Central memory CD8-positive, alpha-beta T cell (primary cell): Measurements from ENCODE around the gene SCGB1C2.

Experiments
- ATAC-seq: fragments of 150-1000 bp; cut with Tn5 transposase; replicated peaks from 2 replicates; pipeline ENCODE4 v1.10.0; 2022; ENCODE audit warnings: mild to moderate bottlenecking, moderate FRiP score, moderate number of reproducible peaks; ENCODE audit not compliant: poor library complexity, severe bottlenecking; ENCODE audit errors: extremely low read depth
- DNase-seq, 2 donors: peaks; one replicate each; pipeline ENCODE4 v3.0.0; 2021; ENCODE audit warnings: low spot score in 2 of 2
- H3K27ac Mint-ChIP-seq: one replicate; pipeline ENCODE4 v1.8.0; 2022; ENCODE audit warnings: low read depth, mild to moderate bottlenecking, moderate library complexity, mixed read lengths
- H3K27me3 Mint-ChIP-seq: one replicate; pipeline ENCODE4 v1.8.0; 2022; ENCODE audit warnings: mixed read lengths
- H3K36me3 Mint-ChIP-seq: one replicate; pipeline ENCODE4 v1.8.0; 2022; ENCODE audit warnings: mild to moderate bottlenecking, moderate library complexity, mixed read lengths; ENCODE audit not compliant: insufficient read depth
- H3K4me1 Mint-ChIP-seq: one replicate; pipeline ENCODE4 v1.8.0; 2022; ENCODE audit warnings: mixed read lengths
- H3K4me3 Mint-ChIP-seq: one replicate; pipeline ENCODE4 v1.8.0; 2022; ENCODE audit warnings: mild to moderate bottlenecking, moderate library complexity, mixed read lengths
- H3K9me3 Mint-ChIP-seq: one replicate; pipeline ENCODE4 v1.8.0; 2022; ENCODE audit warnings: mixed read lengths

Gene SCGB1C2

DNA sequence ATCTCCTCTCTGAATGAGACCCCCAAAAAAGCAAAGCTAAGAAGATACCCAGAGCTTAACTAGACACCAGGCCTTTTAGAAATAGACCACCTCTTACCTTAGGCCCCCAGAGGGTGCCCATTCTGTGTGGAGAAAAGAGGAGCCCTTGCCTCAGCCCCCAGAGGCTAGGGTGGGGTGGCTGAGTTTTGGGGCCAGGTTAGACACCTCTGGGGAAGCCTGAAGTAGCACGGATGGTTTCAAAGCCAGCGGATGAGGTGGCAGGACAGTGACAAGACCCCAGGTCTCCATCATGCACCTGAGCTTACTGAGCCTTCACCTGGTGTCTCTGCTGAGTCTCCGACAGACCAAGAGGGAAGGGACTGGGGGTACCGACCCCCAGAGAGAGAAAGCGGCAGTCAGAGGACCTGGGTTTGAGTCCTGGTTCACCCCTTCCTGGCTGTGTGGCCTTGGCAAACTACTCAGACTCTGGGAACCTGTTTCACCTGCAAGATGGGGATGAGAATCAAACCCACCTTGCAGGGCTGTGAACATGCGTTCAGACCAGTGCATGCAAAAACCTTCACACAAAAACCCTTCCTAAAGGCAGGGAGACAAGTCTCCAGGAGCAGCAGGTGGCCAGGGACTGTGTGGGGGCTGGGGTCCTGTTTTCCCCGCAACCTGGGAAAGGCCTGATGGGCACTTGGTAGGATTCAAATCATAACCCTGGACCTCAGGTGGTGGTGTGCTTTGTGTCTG is 7.7 kb downstream of the SCGB1C2 start:
- Mint-ChIP-seq H3K27ac (no peak overlapping the region), H3K36me3 (no peaks in the 10 kb centered on the region), H3K27me3 (peaks cover 10% of the 10 kb centered on the region), H3K4me3 (no peak overlapping the region), H3K4me1 (no peaks in the 10 kb centered on the region), H3K9me3 (no peaks in the 10 kb centered on the region)
- peak; percentile 6 to 13 for DNase-seq
- ATAC-seq: no peak

DNA sequence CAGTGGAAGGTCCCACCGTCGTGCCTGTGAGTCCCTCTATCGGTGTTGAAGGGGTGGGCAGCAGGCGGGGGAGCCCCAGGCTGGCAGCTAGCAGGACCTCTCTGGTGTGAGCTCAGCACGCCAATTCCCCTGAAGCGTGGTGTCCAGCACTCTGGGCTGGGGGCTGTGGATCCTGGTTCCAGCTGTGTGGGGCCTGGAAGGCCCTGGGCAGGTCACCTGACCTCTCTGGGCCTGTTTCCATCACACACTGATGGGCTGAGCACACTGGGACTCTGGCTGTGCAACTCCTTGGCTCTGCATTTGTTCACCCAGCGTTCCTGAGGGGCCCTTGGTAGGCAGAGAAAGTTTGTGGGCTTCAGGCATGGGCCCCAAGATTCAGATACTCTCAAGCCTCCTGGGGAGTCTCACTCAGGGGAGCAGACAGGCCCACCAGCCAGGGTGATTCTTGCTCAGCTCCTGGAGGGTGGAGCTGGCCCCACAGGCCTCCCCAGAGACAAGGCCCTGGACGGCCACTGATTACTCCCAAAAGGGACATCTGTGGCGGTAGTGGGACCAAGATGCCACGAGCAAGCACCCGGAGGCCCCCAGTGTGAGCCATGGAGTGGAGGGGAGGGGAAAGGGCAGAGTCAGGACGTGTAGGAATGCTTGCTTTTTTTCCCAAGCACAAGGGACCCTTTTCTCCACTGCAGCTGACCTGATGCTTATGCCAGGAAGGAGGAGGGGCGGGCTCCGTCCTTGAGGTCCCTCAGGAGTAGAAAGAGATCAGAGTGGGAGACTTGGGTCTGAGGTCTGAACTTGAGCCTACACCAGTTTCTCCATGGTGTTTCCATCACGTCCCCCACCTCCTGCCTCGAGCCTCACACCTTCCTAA is 8.5 kb downstream of the SCGB1C2 start:
- Mint-ChIP-seq H3K36me3 (no peaks in the 10 kb centered on the region), H3K4me3 (no peak overlapping the region), H3K4me1 (no peaks in the 10 kb centered on the region), H3K27ac (no peak overlapping the region), H3K27me3 (peaks cover 10% of the 10 kb centered on the region), H3K9me3 (no peaks in the 10 kb centered on the region)
- DNase-seq: peak; percentile 5 to 11
- ATAC-seq: no peak

DNA sequence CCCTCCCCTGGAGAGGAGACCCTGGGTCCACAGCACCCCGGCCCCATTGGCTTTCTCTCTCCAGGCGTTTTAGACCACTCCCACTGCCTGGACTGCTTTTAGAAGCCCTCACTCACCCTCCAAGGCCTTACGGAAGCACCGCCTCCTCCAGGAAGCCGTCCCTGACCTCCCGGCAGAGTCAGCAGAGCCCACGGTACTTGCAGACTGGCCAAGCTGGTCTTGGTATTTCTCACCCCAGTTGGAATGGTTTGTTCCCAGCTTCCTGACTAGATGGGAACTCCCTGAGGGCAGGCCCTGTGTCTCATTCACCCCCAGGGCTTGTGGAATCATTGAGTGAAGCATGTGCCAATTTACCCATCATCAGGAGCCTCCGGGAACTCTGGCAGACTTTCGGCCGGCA is 9.2 kb downstream of the SCGB1C2 start:
- Mint-ChIP-seq H3K9me3 (no peaks in the 10 kb centered on the region), H3K4me3 (no peak overlapping the region), H3K36me3 (no peaks in the 10 kb centered on the region), H3K4me1 (no peaks in the 10 kb centered on the region), H3K27me3 (peaks cover 13% of the 10 kb centered on the region), H3K27ac (no peak overlapping the region)
- DNase-seq: peak in 1 of 2 donors; percentile 2
- ATAC-seq: no peak

DNA sequence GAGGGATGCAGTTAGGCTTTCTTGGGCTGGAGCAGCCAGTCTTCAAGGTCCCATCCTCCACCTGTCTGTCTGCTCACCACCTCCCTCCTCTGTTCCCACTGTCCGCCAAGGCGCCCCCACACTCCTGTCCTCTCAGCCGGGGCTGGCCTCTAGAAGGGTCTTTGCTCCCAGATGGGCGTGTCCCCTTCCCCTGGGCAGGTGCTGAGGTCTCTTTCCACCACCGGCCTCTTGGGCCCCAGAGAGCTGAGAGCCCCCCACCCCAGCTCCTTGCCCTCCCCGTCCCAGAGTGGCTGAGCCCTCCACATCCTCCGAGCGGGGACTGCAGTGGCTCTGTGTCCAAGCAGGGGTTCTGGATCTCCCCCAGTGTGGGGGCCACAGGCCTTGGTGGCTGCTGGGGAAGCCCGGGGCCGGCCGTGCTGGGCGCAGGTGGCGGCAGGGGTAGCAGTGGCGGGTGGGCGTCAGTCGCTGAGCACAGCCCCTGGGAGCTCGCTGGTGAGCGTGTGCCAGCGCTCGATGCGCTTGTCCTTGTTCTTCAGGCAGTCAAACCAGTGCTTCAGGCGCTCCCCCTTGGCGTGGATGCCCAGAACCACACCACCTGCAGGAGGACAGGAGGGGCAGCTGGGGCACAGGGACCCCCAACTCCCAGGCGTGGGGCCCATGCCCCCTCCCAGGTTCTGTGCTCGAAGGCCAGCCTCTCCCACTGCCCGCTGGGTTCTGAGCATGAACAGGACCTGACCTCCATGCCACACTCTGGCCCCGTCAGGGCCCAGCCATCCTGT is 9.8 kb downstream of the SCGB1C2 start:
- no peak overlapping the region for H3K27ac Mint-ChIP-seq
- H3K4me1 Mint-ChIP-seq: no peaks in the 10 kb centered on the region
- H3K36me3 Mint-ChIP-seq: no peaks in the 10 kb centered on the region
- H3K27me3 Mint-ChIP-seq: peaks cover 19% of the 10 kb centered on the region
- ATAC-seq (no peak), DNase-seq (peak in 1 of 2 donors; percentile 5)
- H3K9me3 Mint-ChIP-seq: no peaks in the 10 kb centered on the region
- H3K4me3 Mint-ChIP-seq: no peak overlapping the region

DNA sequence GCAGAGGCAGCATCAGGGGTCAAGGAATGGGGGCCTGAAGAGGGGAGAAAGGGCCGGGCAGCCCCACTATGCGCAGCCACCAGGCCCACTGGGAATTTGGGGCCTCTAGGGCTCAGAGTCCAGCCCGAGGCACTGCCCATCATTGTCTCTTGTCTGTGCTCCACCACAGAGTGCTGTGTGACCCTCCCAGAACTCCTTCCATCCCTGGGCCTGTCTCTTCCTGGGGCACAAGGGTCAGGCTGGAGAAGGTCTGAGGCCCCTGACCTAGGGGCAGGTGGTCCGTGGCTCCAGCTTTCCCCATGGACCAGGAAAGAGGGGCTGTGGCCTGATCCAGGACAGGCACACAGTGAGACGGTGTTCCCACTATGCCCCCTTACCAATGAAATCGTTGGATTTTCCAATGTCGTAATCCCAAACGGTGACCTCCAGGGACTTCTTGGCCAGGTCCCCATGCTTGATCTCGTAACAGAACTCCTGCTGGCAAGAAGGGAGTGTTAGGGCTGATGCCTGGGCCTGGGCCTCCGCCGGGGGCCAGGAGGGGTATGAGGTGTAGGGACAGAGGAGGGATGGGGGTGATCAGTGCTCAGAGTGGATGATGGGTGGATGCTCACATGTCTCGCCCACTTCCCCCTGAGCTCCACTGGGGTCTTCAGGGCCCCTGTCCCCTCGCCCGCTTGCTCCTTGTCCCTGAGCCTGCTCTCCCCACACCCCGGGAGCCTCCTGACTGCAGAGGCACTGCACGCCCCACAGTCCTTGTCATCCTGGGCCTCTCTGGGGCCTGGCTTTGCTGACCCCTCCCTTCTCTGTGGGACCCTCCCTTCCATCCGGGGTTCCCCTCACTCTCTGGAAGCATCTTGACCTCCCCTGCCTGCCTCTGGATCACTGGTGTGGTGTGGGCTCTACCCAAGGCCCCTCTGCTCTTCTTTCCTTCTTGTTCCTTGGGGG is 10.7 kb downstream of the SCGB1C2 start:
- Mint-ChIP-seq H3K36me3 (no peaks in the 10 kb centered on the region), H3K9me3 (no peaks in the 10 kb centered on the region), H3K27me3 (peaks cover 28% of the 10 kb centered on the region), H3K27ac (no peak overlapping the region), H3K4me1 (no peaks in the 10 kb centered on the region), H3K4me3 (no peak overlapping the region)
- DNase-seq: peak in 1 of 2 donors; percentile 6
- ATAC-seq: no peak

DNA sequence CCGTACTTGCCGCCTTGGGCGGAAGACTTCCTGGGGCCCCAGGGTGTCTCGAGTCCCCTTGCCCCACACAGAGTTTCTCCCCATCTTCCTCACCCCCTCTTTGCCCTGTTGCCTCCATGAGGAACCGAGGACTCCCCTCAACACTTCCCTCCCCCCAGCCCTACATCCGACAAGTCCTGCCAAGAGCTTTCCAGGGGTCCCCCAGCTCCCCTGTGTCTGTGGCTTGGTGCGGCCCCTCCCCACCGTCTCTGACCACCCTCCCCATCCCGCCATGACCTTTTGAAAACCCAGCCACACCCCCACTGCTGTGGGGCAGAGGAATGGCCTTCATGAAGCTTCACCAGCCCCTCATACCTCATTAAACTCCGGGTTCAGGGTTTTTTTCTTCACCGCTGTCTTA is 11.4 kb downstream of the SCGB1C2 start:
- no peak for ATAC-seq
- H3K27me3 Mint-ChIP-seq: peaks cover 29% of the 10 kb centered on the region
- H3K4me3 Mint-ChIP-seq: no peak overlapping the region
- no peak overlapping the region for H3K27ac Mint-ChIP-seq
- H3K4me1 Mint-ChIP-seq: no peaks in the 10 kb centered on the region
- no peaks in the 10 kb centered on the region for H3K36me3 Mint-ChIP-seq
- no peak for DNase-seq
- H3K9me3 Mint-ChIP-seq: no peaks in the 10 kb centered on the region

DNA sequence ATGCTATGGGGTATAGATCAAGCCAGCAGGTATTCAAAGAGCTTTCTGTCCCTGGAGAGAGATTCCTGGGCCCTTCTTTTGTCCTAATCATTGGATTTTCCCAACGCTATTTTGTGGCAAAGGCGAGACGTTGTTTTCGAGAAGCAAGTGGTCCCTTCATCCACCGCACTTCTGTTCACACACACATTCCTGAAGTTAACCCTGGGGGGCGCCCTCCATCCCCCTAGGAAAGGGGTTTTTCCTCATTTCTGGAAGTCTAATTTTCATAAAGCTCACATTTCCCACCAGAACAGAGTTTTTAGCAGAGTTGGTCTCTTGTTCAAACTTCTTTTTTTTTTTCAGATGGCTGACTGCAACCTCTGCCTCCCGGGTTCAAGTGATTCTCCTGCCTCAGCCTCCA is 11.9 kb downstream of the SCGB1C2 start:
- ATAC-seq (no peak), DNase-seq (no peak)
- Mint-ChIP-seq H3K36me3 (no peaks in the 10 kb centered on the region), H3K9me3 (no peaks in the 10 kb centered on the region), H3K4me3 (no peak overlapping the region), H3K4me1 (no peaks in the 10 kb centered on the region), H3K27ac (no peak overlapping the region), H3K27me3 (peaks cover 29% of the 10 kb centered on the region)

DNA sequence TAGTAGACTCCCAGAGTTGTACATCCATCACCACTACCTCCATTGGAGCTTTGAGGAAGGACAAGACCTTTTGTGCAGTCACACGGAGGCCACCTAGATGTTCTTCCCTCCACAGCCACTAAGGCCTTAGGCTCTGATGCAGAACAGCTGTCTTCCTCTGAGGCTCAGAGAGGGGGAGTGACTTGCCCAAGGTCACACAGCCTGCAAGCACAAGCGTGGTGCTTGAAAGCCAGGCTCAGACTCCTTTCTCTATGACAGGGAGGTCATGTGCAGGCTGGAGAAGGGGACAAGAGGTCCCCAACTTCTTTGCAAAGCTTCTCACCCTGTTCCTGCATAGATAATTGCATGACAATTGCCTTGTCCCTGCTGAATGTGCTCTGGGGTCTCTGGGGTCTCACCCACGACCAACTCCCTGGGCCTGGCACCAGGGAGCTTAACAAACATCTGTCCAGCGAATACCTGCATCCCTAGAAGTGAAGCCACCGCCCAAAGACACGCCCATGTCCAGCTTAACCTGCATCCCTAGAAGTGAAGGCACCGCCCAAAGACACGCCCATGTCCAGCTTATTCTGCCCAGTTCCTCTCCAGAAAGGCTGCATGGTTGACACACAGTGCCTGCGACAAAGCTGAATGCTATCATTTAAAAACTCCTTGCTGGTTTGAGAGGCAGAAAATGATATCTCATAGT is 12.7 kb downstream of the SCGB1C2 start:
- ATAC-seq: no peak
- H3K27ac Mint-ChIP-seq: no peak overlapping the region
- peaks cover 29% of the 10 kb centered on the region for H3K27me3 Mint-ChIP-seq
- no peaks in the 10 kb centered on the region for H3K4me1 Mint-ChIP-seq
- DNase-seq: no peak
- no peak overlapping the region for H3K4me3 Mint-ChIP-seq
- H3K36me3 Mint-ChIP-seq: no peaks in the 10 kb centered on the region
- no peaks in the 10 kb centered on the region for H3K9me3 Mint-ChIP-seq

DNA sequence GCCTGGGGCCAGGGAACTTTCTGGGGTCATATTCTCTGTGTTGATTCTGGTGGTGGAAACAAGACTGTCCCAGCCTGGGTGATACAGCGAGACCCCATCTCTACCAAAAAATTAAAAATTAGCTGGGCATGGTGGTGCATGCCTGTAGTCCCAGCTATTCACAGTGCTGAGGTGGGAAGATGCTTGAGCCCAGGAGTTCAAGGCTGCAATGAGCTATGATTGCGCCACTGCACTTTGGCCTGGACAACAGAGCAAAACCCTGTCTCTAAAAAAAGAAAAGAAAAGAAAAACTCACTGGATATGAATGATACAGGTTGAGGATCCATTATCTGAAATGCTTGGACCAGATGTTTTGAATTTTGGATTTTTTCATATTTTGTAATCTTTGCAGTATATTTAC is 13.6 kb downstream of the SCGB1C2 start:
- ATAC-seq (no peak), DNase-seq (no peak)
- no peak overlapping the region for H3K27ac Mint-ChIP-seq
- no peaks in the 10 kb centered on the region for H3K4me1 Mint-ChIP-seq
- H3K9me3 Mint-ChIP-seq: no peaks in the 10 kb centered on the region
- no peak overlapping the region for H3K4me3 Mint-ChIP-seq
- peaks cover 29% of the 10 kb centered on the region for H3K27me3 Mint-ChIP-seq
- H3K36me3 Mint-ChIP-seq: no peaks in the 10 kb centered on the region

DNA sequence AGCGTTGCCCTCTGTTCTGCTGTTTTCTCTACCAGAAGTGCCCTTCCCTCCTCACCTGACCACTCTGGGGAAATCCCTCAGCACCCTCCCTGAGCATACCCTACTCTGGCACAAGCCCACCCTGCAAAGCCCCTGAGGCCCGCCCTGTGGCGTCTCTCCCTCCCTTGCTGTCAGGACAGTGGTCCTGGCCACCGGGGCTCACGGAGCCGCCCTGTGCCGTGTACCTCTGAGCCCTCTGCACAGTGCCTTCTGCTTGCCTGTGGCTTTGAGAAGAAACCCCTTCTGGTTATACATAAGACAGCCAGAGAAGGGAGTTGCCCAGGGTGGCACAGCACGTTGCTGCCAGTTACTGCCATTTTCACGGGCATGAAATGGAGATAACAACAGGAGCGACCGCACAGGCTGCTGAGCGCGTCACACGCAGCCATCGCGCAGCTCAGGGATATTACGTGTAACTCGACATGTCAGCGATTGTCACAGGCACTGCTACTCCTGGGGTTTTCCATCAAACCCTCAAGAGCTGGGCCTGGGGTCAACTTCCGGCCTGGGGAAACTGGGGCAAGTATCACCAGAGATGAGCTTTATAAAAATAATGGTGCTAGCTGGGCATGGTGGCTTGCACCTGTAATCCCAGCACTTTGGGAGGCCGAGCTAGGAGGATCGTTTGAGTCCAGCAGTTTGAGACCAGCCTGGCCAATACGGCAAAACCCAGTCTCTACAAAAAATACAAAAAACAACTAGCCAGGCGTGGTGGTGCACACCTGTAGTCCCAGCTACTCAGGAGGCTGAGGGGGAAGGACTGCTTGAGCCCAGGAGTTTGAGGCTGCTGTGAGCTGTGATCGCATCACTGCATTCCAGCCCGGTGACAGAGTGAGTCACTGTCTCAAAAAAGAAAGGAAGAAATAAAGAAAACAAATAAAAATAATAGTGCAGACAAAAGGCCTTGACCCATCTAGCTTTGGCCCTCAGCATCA is 14.8 kb downstream of the SCGB1C2 start:
- no peak for DNase-seq
- H3K9me3 Mint-ChIP-seq: no peaks in the 10 kb centered on the region
- H3K4me3 Mint-ChIP-seq: no peak overlapping the region
- ATAC-seq: no peak
- peaks cover 38% of the 10 kb centered on the region for H3K27me3 Mint-ChIP-seq
- H3K27ac Mint-ChIP-seq: no peak overlapping the region
- H3K36me3 Mint-ChIP-seq: no peaks in the 10 kb centered on the region
- no peaks in the 10 kb centered on the region for H3K4me1 Mint-ChIP-seq
